Activated CD4-positive, alpha-beta T cell treated with anti-CD3 and anti-CD28 coated beads for 4 hours (primary cell): ENCODE results near the gene XPR1.
"Not testable (repeated sequence)": the region's sequence is repeated elsewhere in the genome, so short reads cannot be mapped to it uniquely, and the experiment has no call there.

ENCODE experiments used
- DNase-seq, 2 donors: peaks; one replicate each; pipeline ENCODE4 v3.0.0-alpha.2; 2020

Gene XPR1

DNA sequence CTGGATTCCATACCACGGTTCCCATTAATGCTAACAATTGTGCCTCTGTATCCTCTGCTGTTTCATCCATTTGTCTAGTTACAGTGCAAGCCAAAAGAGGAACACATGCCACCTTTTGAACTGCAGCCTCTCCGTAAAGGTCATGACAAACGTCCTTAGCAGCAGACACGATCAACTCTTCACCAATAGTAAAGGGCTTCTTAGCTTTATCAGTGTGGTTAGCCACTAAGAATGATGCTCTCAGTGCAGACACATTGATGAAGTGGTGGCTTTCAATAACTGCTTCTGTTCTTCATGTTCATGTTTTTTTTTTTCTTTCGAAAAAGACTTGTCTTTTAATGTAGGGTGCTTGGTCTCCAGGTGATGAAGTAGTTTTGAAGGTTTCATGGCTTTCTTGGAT lies 14.3 kb downstream of the XPR1 start:
- no peak for DNase-seq

DNA sequence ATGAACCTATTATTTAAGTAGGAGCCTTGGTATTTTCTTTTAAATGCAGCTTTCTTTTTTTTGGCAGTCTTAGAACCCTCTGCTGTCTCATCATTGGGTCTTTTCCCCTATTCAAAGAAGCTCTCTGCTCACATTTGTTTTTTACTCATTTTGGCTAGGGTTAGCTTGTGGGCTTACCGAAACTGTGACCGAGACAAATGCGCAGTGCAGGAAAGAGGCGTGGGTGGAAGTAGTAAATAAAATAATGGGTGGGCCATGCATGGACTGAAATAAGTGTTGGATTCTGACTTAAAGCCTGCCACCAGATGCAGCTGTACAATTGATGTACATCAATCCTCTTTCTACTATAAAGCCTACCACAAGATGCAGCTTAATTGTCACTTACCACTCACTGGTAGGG lies 14.7 kb downstream of the XPR1 start:
- no peak for DNase-seq

DNA sequence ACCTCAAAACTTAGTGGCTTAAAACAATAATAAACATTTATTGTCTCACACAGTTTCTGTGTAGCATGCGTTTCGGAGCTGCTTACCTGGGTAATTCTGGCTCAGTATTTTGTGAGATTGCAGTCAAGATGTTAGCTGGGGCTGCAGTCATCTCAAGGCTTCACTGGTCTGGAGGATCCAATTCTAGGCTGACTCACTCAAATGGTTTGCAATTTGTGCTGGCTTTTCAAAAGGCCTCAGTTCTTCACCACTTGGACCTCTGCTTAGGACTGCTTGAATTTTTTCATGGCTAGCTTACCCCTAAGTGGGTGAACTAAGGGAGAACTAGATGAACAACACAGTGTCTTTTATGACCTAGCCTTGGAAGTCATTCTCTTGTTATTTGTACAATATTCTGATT lies 21.0 kb downstream of the XPR1 start:
- DNase-seq: no peak

DNA sequence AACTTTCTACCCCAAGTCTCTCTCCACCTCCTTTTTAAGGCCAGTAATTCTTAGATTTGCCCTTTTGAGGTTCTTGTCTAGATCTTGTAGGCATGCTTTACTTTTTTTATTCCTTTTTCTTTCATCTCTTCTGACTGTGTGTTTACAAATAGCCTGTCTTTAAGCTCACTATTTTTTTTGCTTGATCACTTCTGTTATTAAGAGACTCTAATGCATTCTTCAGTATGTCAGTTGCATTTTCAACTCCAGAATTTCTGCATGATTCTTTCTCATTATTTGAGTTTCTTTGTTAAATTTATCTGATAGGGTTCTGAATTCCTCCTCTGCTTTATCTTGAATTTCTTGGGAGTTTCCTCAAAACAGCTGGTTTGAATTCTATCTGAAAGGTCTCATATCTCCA lies 30.9 kb downstream of the XPR1 start:
- DNase-seq: no peak

DNA sequence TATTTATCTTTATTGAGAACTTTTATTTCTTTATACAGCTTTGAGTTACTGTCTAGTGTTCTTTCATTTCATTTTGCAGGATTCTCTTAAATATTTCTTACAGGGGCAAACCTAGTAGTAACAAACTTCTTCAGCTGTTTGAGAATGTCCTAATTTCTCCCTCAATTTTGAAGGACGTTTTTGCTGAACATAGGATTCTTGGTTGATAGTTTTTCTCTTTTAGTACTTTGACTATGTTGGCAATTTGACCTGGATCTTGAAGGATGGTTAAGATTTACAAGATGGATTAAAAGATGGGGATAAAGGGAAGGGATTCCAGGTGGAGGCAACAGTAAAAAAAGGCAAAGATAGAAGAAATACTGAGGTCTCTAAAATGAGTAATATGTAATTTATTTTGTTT lies 38.9 kb downstream of the XPR1 start:
- DNase-seq: no peak

DNA sequence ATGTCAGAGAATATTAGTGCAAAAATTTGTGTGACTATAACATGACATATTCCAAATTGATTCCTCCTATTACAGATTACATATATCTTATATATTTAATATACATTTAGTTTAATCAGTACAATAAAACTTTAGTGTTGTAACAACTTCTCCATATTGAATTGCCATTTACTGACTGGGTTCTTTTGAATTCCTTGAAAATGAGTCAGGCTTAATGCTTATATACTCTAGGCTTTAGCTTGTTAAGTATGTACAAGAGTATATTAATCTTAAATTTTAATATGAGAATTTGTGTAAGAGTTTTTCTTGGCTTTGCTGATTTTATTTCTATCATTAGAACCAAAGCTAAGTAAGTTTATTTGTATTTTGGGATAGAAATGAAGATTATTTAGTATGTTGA lies 40.3 kb downstream of the XPR1 start:
- no peak for DNase-seq

DNA sequence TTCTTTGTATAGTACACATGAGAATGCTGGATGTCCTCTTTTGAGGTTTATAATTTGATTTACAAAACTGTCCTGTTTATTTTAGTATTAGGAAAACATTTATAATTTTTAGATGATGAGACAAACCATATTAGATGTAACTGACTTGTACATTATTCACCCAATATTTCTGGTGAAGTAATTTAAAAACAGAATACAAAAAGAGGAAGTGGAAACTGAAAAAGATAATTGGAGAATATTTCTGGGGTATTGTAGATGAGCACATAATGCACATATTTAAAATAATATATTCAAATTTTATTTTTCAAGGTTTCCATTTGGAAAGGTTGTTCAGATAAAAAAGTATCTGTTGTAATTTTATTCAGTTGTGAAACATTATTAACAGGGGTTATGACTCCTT lies 40.7 kb downstream of the XPR1 start:
- no peak for DNase-seq

DNA sequence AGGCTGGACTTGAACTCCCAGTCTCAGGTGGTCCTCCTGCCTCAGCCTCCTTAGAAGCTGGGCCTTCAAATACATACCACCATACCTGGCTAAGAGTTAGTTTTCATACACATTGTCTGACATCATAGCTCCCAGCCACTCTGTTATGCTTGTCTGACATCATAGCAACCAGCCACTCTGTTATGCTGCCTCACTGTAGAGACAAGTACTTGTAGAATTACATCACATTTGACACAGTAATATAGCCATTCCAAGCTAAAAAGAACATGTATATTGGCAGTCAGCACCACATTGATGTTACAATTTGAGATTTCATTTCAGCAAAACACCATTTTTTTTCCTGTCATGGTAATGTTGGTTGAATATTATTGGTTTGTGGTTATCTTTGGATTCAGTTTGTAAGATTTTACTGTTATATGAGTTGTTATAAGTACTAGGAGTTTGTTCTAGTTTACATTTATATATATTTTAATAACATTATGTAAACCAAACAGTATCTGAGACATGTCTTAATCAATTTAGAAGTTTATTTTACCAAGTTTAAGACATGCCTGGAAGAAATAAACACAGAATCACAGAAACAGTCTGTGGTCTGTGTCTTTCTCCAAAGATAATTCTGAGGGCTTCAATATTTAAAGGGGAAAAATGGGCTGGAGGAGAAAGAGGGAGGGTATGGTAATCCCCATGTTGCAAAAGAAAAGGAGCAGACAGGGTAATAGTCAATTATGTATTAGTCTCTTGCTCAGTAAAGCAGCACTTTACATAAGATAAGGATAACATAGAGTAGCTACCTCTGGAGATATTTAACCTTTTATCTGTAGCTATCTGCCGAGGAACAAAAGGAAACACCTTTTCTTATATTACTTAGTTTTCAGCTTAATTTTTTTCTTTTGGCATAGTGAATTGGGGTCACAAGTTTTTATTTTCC lies 43.0 kb downstream of the XPR1 start:
- no peak for DNase-seq

DNA sequence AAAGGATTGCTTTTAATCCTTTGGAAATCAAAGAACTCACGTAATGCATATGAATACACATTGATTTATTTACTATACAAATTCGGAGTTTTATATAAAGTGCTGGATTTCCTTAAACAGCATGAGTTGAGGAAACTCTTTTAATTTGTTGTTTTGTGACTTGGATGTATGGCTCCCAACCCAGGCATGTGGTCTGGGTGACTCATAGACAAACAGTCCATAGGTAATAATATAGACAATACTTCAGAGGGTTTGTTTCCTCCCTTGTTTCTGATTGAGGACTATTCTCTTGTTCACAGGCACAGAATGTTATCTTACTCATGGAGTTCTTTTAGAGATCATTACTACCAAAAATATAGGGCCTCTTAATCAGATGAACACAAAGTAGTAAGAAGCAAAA lies 43.8 kb downstream of the XPR1 start:
- no peak for DNase-seq

DNA sequence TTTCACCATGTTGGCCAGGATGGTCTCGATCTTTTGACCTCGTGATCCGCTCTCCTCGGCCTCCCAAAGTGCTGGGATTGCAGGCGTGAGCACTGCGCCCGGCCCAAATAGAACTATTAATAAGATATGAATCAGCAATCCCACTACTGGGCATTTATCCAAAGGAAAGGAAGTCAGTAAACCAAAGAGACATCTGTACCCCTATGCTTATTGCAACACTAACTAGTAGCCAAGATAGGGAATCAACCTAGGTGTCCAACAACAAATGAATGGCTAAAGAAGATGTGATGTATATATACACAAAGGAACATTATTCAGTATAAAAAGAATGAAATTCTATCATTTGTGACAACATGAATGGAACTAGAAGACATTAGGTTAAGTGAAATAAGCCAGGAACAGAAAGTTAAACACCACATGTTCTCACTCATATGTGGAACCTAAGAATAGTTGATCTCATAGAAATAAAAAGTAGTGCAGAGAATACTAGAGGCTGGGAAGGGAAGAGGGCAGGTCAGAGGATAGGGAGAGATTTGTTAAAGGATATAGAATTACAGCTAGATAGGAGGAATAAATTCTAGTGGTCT lies 48.8 kb downstream of the XPR1 start:
- DNase-seq: no peak

DNA sequence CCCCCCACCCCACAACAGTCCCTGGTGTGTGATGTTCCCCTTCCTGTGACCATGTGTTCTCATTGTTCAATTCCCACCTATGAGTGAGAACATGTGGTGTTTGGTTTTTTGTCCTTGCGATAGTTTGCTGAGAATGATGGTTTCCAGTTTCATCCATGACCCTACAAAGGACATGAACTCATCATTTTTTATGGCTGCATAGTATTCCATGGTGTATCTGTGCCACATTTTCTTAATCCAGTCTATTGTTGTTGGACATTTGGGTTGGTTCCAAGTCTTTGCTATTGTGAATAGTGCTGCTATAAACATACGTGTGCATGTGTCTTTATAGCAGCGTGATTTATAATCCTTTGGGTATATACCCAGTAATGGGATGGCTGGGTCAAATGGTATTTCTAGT lies 51.3 kb downstream of the XPR1 start:
- not testable (repeated sequence) for DNase-seq

DNA sequence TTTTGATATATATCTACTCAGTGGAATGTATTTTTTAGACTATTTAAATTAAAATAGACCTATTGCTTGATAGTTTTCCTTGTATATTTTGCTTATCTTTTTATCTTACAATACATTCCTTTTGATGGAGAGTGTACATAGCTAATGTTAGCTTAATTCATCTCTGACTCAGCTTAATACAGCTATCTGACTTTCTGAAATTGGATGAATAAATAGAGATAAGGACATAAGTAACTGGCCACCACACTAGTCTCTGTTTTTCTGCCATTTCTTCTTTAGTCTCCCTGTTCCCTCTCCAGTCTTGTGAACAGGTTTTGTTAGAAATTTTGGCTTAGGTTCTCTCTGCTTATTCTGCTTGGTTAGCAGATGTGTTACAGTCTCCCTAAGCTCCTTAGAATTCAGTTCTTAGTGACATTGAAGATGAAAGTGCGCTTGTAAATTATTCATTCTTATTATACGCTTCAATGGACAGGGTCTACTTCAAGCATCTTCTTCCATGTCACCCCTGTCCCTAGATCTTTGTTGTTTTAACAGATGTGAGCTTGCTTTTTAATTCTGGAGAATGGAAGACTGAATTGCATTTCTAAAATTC lies 59.6 kb downstream of the XPR1 start:
- no peak for DNase-seq

DNA sequence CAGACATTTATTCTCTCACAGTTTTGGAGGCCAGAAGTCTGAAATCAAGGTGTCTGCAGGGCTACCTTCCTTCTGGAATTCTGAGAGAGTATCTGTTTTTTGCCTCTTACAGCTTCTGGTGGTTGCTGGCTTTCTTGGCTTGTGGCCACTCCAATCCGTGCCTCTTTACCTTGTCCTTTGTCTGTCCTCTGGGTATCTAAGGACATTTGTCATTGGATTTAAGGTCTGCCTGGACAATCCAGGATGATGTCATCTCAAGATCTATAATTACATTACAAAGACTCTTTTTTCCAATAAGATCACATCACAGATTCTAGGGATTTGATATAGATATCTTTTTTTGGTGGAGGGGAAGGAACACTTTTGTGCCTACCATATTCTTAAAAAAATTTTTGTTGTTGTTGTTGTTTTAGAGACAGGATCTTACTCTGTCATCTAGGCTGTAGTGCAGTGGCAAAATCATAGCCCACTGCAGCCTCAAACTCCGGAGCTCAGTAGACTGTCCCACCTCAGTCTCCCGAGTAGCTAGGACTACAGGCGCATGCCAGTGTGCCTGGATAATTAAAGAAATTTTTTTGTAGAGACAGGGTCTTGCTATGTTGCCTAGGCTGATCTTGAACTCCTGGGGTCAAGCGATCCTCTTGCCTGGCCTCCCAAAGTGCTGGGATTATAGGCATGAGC lies 61.9 kb downstream of the XPR1 start:
- no peak for DNase-seq

DNA sequence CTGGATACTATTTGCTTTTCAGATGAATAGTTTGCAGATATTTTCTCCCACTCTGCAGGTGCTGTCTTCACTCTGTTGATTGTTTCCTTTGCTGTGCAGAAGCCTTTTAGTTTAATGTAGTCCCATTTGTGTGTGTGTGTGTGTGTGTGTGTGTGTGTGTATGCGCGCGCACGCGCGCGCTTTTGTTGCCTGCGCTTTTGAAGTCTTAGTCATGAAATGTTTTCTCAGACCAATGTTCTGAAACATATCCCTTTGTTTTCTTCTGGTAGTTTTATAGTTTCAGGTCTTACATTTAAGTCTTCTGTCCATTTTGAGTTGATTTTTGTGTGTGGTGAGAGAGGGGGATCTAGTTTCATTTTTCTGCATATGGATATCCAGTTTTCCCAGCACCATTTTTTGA lies 63.5 kb downstream of the XPR1 start:
- no peak for DNase-seq

DNA sequence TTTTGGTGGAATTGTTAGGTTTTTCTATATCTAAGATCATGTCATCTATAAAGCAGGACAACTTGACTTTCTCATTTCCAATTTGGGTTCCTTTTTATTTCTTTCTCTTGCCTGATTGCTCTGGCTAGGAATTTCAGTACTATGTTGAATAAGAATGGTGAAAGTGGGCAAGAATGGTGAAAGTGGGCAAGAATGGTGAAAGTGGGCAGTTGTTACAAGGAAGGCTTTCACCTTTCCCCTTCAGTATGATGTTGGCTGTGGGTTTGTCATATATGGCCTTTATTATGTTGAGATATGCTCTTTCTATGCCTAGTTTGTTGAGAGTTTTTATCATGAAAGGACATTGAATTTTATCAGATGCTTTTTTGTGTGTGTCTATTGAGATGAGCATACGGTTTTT lies 64.5 kb downstream of the XPR1 start:
- DNase-seq: no peak

DNA sequence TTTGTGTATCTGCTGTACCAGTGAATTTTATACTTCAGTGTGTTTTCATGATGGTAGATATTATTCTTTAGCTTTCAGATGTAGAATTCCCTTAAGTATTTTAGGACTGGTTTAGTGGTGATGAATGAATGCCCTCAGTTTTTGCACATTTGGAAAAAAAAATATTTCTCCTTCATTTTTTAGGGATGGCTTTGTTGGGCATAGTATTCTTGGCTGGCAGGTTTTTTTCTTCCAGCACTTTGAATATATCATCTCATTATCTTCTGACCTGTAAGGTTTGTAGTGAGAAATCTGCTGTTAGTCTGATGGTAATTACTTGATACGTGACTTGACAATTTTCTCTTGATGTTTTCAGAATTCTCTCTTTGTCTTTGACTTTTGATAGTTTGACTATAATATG lies 66.8 kb downstream of the XPR1 start:
- DNase-seq: no peak

DNA sequence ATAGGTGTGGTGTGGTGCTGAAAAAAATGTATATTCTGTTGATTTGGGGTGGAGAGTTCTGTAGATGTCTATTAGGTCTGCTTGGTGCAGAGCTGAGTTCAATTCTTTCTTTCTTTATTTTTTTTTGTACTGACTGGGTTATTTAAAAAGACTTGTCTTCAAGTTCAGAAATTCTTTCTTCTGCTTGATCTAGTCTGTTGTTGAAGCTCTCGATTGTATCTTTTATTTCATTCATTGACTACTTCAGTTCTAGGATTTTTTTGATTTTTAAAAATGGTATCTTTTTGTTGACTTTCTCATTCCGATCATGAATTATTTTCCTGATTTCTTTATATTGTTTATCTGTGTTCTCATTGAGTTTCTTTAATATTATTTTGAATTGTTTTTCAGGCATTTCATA lies 70.6 kb downstream of the XPR1 start:
- DNase-seq: not testable (repeated sequence)

DNA sequence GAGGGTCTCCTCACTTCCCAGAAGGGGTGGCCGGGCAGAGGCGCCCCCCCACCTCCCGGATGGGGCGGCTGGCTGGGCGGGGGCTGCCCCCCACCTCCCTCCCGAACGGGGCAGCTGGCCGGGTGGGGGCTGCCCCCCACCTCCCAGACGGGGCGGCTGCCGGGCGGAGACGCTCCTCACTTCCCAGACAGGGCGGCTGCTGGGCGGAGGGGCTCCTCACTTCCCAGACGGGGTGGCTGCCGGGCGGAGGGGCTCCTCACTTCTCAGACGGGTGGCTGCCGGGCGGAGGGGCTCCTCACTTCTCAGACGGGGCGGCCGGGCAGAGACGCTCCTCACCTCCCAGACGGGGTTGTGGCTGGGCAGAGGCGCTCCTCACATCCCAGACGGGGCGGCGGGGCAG lies 78.9 kb downstream of the XPR1 start:
- DNase-seq: not testable (repeated sequence)

DNA sequence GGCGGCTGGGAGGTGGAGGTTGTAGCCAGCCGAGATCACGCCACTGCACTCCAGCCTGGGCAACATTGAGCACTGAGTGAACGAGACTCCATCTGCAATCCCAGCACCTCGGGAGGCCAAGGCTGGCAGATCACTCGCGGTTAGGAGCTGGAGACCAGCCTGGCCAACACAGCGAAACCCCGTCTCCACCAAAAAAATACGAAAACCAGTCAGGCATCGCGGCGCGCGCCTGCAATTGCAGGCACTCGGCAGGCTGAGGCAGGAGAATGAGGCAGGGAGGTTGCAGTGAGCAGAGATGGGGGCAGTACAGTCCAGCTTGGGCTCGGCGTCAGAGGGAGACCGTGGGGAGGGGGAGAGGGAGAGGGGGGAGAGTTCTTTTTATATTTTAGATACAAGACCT lies 79.4 kb downstream of the XPR1 start:
- DNase-seq: not testable (repeated sequence)

DNA sequence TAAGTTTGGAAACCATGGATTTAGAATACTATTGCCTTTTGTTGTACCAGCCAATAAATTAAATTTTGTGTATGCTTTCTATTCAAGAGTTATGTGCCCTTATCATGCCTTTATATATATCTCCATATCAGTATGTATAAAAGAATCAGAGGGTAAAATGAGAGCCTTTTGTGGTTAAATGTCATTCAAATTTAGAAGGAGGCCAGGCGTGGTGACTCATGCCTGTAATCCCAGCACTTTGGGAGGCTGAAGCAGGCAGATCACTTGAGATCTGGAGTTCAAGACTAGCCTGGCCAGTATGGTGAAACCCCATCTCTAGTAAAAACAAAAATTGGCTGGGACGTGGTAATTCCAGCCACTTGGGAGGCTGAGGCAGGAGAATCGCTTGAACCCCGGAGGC lies 88.9 kb downstream of the XPR1 start:
- DNase-seq: no peak

DNA sequence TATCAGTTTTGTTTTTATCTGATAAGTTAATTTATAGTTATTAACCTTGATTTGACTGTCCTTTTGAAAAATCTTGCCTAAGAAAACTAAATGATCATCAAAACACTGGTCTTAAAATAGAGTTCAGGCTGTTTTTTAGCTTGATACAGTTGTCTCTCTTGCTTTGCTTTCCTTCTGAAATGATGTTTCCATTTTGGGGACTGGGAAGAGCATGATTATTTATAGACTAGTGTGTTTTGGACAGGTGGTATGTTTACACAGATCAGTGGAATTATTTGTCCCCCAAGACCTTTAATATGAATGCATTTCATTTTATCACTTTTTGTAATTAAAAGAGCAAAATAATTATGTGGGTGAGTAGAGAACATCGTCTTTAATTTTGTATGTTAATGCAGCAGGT lies 90.8 kb downstream of the XPR1 start:
- no peak for DNase-seq

DNA sequence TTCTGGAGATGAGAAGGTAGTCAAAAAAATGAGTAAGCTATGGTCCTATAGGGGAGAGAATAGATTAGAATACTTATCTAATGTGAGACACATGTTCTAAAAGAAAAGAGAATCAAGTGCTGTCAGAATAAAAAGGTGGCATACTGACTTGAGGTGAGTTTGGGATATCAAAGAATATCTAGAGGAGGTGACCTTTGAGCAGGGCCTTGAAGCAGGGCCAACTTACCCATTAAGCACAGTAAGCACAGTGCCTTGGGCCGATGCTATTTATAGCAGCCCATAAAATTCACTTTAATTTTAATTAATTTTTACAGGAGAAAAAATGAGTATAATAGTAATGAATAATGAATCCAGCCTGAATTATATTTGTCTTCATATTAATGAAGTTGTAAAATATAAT lies 92.2 kb downstream of the XPR1 start:
- no peak for DNase-seq

DNA sequence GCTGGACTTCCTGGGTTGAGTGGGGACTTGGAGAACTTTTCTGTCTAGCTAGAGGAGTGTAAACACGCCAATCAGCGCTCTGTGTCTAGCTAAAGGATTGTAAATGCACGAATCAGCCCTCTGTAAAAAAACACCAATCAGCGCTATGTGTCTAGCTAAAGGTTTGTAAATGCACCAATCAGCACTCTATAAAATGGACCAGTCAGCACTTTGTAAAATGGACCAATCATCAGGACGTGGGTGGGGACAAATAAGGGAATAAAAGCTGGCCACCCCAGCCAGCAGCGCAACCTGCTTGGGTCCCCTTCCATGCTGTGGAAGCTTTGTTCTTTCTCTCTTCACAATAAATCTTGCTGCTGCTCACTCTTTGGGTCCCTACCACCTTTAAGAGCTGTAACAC lies 94.2 kb downstream of the XPR1 start:
- not testable (repeated sequence) for DNase-seq

DNA sequence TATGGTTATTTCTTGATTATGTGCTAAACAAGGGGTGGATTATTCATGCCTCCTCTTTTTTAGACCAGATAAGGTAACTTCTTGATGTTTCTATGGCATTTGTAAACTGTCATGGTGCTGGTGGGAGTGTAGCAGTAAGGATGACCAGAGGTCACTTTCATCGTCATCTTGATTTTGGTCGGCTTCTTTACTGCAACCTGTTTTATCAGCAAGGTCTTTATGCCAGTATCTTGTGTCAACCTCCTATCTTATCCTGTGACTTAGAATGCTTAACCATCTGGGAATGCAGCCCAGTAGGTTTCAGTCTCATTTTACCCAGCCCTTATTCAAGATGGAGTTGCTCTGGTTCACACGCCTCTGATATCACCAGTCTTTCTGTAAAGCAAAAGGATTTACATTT lies 95.9 kb downstream of the XPR1 start:
- not testable (repeated sequence) for DNase-seq
